GM12892 (cell line): ENCODE measurements around the gene FBXL20.

ENCODE experiments used
- POLR2A ChIP-seq: IDR thresholded peaks from 2 replicates; pipeline ENCODE4 v1.6.1; 2011; ENCODE audit warnings: low read depth, low read length, control low read depth
- POLR2AphosphoS5 ChIP-seq: IDR thresholded peaks from 2 replicates; pipeline ENCODE4 v1.6.1; 2011; ENCODE audit warnings: low read depth, low read length, control low read depth
- TAF1 ChIP-seq: IDR thresholded peaks from 2 replicates; pipeline ENCODE4 v1.6.1; 2011; ENCODE audit warnings: low read depth, mild to moderate bottlenecking, control low read depth, low read length, borderline replicate concordance

- TF ChIP-seq POLR2A = no peak
- no peak for TF ChIP-seq TAF1
- no peak for TF ChIP-seq POLR2AphosphoS5
These were observed 177.3 kb downstream of the FBXL20 start for GRCh38 chr17:39223907-39224777.
